Activated T-cell treated with anti-CD3 and anti-CD28 coated beads for 4 hours (primary cell): ENCODE results near the gene RASSF3.

ENCODE experiments used
- DNase-seq: peaks from one replicate; pipeline ENCODE4 v3.0.0-alpha.2; 2020

The RASSF3 gene

GRCh38 chr12:64736771-64737170 lies 126.5 kb downstream of the RASSF3 start:
- DNase-seq = no peak

- no peak for DNase-seq
These were observed 127.2 kb downstream of the RASSF3 start for GRCh38 chr12:64737539-64737938.

GRCh38 chr12:64739778-64740177 lies 129.5 kb downstream of the RASSF3 start:
- DNase-seq = no peak

DNA sequence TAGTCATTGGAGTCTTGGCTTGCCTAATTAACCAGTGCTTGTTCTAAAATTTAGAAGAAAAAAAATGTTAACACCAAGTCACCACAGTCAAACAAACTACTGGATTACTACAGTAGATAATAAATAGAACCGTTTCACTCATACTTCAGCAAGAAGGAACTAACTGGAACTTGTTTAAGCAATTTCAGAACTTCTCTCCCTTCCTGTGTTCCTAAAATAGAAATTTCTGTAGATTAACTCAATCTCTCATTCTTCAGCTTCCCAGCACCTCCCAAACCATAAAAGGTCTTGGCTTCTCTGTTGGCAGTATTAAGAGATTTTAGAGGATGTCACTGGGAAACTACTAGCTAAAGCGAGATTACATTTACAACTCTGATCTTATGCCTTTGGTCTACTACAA lies 130.4 kb downstream of the RASSF3 start:
- no peak for DNase-seq

DNA sequence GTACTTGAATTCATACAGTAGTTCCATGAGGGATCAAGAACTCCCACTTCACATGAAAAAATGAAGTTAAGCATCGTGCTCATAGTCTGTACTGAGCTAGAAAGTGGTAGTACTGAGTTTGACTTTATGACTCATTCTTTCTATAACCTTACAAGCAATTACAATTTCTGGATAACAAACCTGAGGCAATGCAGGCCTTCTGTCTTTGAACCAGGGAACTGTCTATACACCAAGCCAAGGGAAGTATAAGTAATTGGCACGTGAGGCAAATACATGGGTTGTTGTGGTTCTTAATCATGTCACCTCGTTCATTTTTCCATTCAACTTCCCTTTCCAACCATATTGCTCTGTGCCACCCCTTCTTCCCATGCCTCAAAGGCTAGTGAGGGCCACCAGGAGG lies 132.1 kb downstream of the RASSF3 start:
- DNase-seq = no peak

- no peak for DNase-seq
These were observed 132.9 kb downstream of the RASSF3 start for GRCh38 chr12:64743206-64743605.

DNA sequence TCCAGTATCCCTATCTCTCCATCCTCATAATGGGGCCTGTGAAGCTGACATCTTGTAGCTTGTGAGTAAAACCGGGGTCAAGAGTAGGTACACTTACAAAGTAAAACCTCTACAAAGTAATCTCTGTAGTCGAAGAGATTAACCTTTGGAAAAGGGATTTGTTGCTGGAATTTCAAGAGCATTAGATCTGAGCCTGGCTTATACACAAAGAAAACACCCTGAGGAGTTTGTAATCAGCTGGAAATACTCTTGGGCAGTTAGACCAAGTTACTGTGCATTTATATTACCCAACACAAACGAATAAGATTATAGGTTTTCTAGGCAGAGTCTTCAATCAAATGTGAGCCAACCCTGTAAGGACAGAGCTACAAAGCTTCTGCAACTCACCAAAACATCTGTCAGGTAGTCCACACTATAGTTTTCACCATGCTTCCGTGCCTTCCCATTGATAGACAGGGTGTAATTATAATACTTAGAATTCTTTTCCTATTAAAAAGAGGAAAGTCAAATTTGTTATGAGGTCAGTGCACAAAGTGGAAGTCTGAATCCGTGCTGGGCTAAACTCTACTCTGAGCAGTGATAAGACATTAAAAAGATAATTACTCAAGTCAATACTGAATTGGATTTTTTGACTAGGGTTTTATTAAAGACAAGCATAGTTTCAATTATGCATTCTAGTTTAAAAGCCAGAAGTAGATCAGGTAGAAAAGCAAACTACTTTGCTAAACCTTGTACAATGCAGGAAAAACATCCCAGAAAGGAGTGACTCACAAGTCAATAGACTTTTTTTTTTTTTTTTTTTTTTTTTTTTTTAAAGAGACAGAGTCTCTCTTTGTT lies 134.3 kb downstream of the RASSF3 start:
- DNase-seq = no peak

DNA sequence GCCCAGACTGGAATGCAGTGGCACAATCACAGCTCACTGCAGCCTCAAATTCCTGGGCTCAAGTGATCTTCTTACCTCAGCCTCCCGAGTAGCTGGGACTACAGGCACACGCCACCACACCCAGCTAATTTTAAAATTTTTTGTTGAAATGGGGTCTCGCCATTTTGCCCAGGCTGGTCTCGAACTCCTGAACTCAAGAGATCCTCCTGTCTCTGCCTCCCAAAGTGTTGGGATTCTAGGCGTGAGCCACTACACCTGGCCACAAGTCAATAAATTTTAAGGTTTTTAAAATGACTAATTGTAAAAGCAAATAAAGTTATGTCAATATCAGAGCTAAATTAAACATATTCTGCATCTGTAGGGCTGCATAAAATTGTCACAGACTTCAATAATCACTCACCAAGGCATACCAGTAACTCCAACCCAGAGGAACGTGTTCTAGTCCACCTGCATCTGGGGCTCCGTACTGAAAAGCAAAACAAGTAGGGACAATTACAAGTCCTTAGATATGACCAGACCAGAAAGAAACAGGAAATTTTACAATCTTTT lies 135.0 kb downstream of the RASSF3 start:
- DNase-seq = no peak

- no peak for DNase-seq
These were observed 135.7 kb downstream of the RASSF3 start for GRCh38 chr12:64745980-64746379.

GRCh38 chr12:64746663-64747062 lies 136.4 kb downstream of the RASSF3 start:
- no peak for DNase-seq
